Sigmoid colon (tissue), 3 donors: ENCODE measurements around the gene SIPA1L3.

ENCODE experiments used
- POLR2A ChIP-seq, 2 donors: fragments of 450-650 bp; IDR thresholded peaks; one replicate each; pipeline ENCODE4 v1.6.1; 2016; ENCODE audit warnings: antibody characterized with exemption in 2 of 2, mild to moderate bottlenecking in 2 of 2, moderate library complexity in 2 of 2
- TF ChIP-seq, protein P1 (sequence below), 4 experiments: fragments of 450-650 bp in 3 of 4; fragments of 200-600 bp in 1 of 4; IDR thresholded peaks; one replicate each; pipeline ENCODE4 v1.5.1; 2016 to 2019; ENCODE audit warnings: antibody characterized with exemption in 4 of 4, mild to moderate bottlenecking in 3 of 4, moderate library complexity in 2 of 4

DNA sequence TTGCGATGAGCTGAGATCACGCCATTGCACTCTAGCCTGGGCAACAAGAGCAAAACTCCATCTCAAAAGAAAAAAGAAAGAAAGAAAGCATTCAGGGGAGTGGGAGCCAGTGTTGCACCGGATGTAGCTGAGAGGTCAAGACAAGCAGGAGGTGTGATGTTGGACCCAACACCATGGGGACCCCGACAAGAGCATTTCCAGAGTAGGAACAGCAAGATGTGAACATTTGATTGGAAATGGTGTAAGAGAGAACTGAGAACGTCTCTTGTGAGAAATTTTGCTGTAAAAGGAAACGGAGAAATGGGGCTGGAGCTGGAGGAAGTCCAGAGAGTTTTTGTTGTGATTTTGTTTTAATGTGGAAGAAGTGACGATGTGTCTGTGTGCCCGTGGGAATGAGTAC is 332.8 kb downstream of the SIPA1L3 start:
- TF ChIP-seq, protein P1, sequence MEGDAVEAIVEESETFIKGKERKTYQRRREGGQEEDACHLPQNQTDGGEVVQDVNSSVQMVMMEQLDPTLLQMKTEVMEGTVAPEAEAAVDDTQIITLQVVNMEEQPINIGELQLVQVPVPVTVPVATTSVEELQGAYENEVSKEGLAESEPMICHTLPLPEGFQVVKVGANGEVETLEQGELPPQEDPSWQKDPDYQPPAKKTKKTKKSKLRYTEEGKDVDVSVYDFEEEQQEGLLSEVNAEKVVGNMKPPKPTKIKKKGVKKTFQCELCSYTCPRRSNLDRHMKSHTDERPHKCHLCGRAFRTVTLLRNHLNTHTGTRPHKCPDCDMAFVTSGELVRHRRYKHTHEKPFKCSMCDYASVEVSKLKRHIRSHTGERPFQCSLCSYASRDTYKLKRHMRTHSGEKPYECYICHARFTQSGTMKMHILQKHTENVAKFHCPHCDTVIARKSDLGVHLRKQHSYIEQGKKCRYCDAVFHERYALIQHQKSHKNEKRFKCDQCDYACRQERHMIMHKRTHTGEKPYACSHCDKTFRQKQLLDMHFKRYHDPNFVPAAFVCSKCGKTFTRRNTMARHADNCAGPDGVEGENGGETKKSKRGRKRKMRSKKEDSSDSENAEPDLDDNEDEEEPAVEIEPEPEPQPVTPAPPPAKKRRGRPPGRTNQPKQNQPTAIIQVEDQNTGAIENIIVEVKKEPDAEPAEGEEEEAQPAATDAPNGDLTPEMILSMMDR (IDR thresholded peaks at IDR 0.05): no peak
- no peak for TF ChIP-seq POLR2A (IDR thresholded peaks at IDR 0.05)
